GM19099 (cell line): Measurements from ENCODE around the gene ANK3.

Experiments used
- POLR2A ChIP-seq: IDR thresholded peaks from 3 replicates; pipeline ENCODE4 v1.6.1; 2011; ENCODE audit warnings: low read depth; ENCODE audit not compliant: insufficient read length; ENCODE audit errors: extremely low read depth

Gene ANK3

GRCh38 chr10:60138026-60138425 is 251.6 kb downstream of the ANK3 start:
- no peak for TF ChIP-seq POLR2A

GRCh38 chr10:60137292-60137992 is 252.2 kb downstream of the ANK3 start:
- no peak for TF ChIP-seq POLR2A

GRCh38 chr10:60135020-60135419 is 254.7 kb downstream of the ANK3 start:
- no peak for TF ChIP-seq POLR2A

- TF ChIP-seq POLR2A, result no peak
These were observed 255.1 kb downstream of the ANK3 start for GRCh38 chr10:60134548-60134947.

- TF ChIP-seq POLR2A, result no peak
These were observed 259.5 kb downstream of the ANK3 start for GRCh38 chr10:60130130-60130579.

- no peak for TF ChIP-seq POLR2A
These were observed 263.8 kb downstream of the ANK3 start for GRCh38 chr10:60125895-60126294.

GRCh38 chr10:60124536-60124935 is 265.1 kb downstream of the ANK3 start:
- no peak for TF ChIP-seq POLR2A

- TF ChIP-seq POLR2A, result no peak
These were observed 266.0 kb downstream of the ANK3 start for GRCh38 chr10:60123668-60124067.

- TF ChIP-seq POLR2A, result no peak
These were observed 266.5 kb downstream of the ANK3 start for GRCh38 chr10:60123172-60123571.

GRCh38 chr10:60122190-60122589 is 267.5 kb downstream of the ANK3 start:
- TF ChIP-seq POLR2A, result no peak

GRCh38 chr10:60114765-60115586 is 274.7 kb downstream of the ANK3 start:
- TF ChIP-seq POLR2A, result no peak

- TF ChIP-seq POLR2A, result no peak
These were observed 278.9 kb downstream of the ANK3 start for GRCh38 chr10:60110739-60111138.

GRCh38 chr10:60107308-60107976 is 282.2 kb downstream of the ANK3 start:
- TF ChIP-seq POLR2A, result no peak

GRCh38 chr10:60105295-60105695 is 284.4 kb downstream of the ANK3 start:
- TF ChIP-seq POLR2A, result no peak

GRCh38 chr10:60101821-60102220 is 287.9 kb downstream of the ANK3 start:
- no peak for TF ChIP-seq POLR2A

- no peak for TF ChIP-seq POLR2A
These were observed 289.5 kb downstream of the ANK3 start for GRCh38 chr10:60099998-60100747.
